ENCODE measurements around the gene LSR.

DNA sequence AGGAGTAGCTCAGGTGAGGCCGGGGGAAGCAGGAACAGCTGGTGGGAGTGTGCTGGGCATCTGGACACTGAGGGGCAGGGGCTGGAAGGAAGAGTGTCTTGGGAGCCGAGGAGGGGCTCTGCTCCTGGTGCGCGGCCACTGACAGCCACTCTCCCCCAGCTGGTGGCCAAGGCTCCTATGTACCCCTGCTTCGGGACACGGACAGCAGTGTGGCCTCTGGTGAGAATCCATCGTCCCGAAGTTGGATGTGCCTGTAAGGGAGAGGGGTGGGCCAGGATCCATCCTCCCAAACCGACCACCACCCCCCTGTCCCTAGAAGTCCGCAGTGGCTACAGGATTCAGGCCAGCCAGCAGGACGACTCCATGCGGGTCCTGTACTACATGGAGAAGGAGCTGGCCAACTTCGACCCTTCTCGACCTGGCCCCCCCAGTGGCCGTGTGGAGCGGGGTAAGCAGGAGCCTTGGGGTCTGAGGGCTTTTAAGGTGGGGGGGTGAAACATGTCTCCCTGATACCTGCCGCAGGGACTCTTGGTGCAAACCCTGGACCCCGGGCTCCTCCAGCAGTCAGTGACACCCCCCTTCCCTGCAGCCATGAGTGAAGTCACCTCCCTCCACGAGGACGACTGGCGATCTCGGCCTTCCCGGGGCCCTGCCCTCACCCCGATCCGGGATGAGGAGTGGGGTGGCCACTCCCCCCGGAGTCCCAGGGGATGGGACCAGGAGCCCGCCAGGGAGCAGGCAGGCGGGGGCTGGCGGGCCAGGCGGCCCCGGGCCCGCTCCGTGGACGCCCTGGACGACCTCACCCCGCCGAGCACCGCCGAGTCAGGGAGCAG lies 17.9 kb downstream of the LSR start:
- no peak for TF ChIP-seq CTCF (IDR thresholded peaks at IDR 0.05 in 8 of 11, conservative IDR thresholded peaks at IDR 0.05 in 3 of 11)
- peak in 2 of 3 donors; percentile 4 to 54 for TF ChIP-seq POLR2AphosphoS5 (IDR thresholded peaks at IDR 0.05)
- no peak for TF ChIP-seq POLR2A (IDR thresholded peaks at IDR 0.05)
